Gastroesophageal sphincter (tissue), 4 donors: ENCODE measurements around the gene FHIP1A. TPM values are rescaled to one million over a fixed set of nuclear protein-coding genes. Genes with fewer than 3 reads are reported as not detected.
"Not testable (repeated sequence)": the region's sequence is repeated elsewhere in the genome, so short reads cannot be mapped to it uniquely, and the experiment has no call there.

Experiments used
- ATAC-seq: fragments of 150-250 bp; one replicate; pipeline ENCODE4 v1.9.1; 2016; ENCODE audit warnings: mild to moderate bottlenecking, moderate library complexity
- H3K27ac ChIP-seq, 4 donors: fragments of 200-600 bp; sonication (generic) in 3 of 4; 1 replicate in 3 of 4; 2 replicates in 1 of 4; pipeline ENCODE4 v1.5.1; 2016 to 2019
- H3K27me3 ChIP-seq: fragments of 200-600 bp; sonication (generic); one replicate; pipeline ENCODE4 v1.5.1; 2019
- H3K36me3 ChIP-seq, 2 donors: fragments of 200-600 bp; sonication (generic); one replicate each; pipeline ENCODE4 v1.5.1; 2019; ENCODE audit warnings: control low read depth in 1 of 2
- H3K4me1 ChIP-seq, 3 donors: fragments of 200-600 bp; sonication (generic); 1 replicate in 2 of 3; 2 replicates in 1 of 3; pipeline ENCODE4 v1.5.1; 2016 to 2019; ENCODE audit warnings: control low read depth in 2 of 3
- H3K4me3 ChIP-seq, 2 donors: fragments of 200-600 bp; sonication (generic); one replicate each; pipeline ENCODE4 v1.5.1; 2019; ENCODE audit warnings: mild to moderate bottlenecking in 1 of 2, moderate library complexity in 1 of 2
- H3K9me3 ChIP-seq, 3 donors: fragments of 200-600 bp; sonication (generic); one replicate each; pipeline ENCODE4 v1.5.1; 2017 to 2019; ENCODE audit warnings: control low read depth in 2 of 3
- EP300 ChIP-seq: sonication (generic); formaldehyde crosslinking; IDR thresholded peaks from one replicate; pipeline ENCODE4 v1.6.1; 2017; ENCODE audit warnings: antibody characterized with exemption, mild to moderate bottlenecking
- POLR2A ChIP-seq, 2 donors: fragments of 450-650 bp; IDR thresholded peaks; one replicate each; pipeline ENCODE4 v1.6.1; 2017; ENCODE audit warnings: antibody characterized with exemption in 2 of 2, mild to moderate bottlenecking in 2 of 2, moderate library complexity in 1 of 2
- POLR2AphosphoS5 ChIP-seq: sonication (generic); formaldehyde crosslinking; IDR thresholded peaks from one replicate; pipeline ENCODE4 v1.6.1; 2017; ENCODE audit warnings: antibody characterized with exemption
- WGBS, 2 donors: methylation state at CpG; one replicate each; pipeline ENCODE4 v1.1.5; 2018; ENCODE audit warnings: low coverage in 1 of 2; 5-methylcytosine and 5-hydroxymethylcytosine counted together
- total RNA-seq, 4 donors: library from RNA; depleted of rRNA; stranded (reverse); fragments of >200 nt; gene quantifications; one replicate each; pipeline ENCODE4 v1.1.0, GENCODE V29; 2016
- TF ChIP-seq, protein P1 (sequence below), 4 experiments: fragments of 200-600 bp in 2 of 4; fragments of 450-650 bp in 2 of 4; sonication (generic) in 1 of 4; IDR thresholded peaks; one replicate each; pipeline ENCODE4 v1.5.1; 2017 to 2019; ENCODE audit warnings: antibody characterized with exemption in 4 of 4, mild to moderate bottlenecking in 2 of 4, moderate library complexity in 2 of 4

Gene FHIP1A
- total RNA-seq, 4 donors from 2014 or later, result 3.3 to 19.5 (median 4.9) TPM

DNA sequence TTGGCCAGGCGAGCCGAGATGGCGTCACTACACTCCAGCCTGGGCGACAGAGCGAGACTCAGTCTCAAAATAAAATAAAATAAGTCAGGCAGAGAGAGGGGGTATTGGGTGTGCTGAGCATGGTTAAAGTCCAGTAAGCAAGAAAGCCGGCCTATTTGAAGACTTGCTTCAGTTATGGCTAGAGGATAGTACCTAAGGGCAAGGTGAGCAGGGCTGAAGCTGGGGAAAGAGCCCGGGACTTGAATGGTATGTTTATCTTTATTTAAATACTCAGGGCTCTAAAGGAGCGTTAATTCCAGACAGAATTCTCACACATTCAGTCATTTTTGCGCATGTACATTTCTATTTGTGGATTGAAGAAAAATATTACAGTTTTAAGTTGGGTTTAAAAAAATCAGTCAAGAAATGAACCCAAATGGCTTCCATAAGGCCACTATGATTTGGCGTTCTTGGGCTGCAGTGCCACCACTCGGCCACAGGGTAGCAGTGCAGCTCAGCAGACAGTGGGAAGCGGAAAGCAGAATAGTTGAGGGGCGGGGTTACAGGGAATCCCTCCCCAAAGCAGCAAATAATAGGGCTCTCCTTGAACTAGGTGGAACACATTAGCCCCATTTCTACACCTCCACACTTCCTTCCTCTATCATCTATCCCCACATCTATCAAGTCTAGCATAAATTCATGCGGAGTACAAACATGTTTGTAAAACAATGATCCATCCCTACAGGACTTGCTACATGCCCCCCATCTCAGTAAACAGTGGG is 46.4 kb upstream of the FHIP1A start:
- Histone ChIP-seq H3K36me3 (no peaks in the 10 kb centered on the region), H3K27me3 (no peaks in the 10 kb centered on the region), H3K27ac (no peak overlapping the region), H3K9me3 (no peaks in the 10 kb centered on the region), H3K4me1 (peaks cover 0 to 6% (median 0%) of the 10 kb centered on the region in 3 donors), H3K4me3 (no peak overlapping the region)
- WGBS, 2 donors, result 22 to 45% methylated on average over 8 to 13 of the region's 14 CpGs
- TF ChIP-seq EP300, result no peak
- TF ChIP-seq POLR2A (IDR thresholded peaks at IDR 0.05), result no peak
- no peak for TF ChIP-seq POLR2AphosphoS5
- TF ChIP-seq, protein P1, sequence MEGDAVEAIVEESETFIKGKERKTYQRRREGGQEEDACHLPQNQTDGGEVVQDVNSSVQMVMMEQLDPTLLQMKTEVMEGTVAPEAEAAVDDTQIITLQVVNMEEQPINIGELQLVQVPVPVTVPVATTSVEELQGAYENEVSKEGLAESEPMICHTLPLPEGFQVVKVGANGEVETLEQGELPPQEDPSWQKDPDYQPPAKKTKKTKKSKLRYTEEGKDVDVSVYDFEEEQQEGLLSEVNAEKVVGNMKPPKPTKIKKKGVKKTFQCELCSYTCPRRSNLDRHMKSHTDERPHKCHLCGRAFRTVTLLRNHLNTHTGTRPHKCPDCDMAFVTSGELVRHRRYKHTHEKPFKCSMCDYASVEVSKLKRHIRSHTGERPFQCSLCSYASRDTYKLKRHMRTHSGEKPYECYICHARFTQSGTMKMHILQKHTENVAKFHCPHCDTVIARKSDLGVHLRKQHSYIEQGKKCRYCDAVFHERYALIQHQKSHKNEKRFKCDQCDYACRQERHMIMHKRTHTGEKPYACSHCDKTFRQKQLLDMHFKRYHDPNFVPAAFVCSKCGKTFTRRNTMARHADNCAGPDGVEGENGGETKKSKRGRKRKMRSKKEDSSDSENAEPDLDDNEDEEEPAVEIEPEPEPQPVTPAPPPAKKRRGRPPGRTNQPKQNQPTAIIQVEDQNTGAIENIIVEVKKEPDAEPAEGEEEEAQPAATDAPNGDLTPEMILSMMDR (IDR thresholded peaks at IDR 0.05), result peak; percentile 94 to 97 (median 96)
- ATAC-seq, result peak; percentile 88

GRCh38 chr4:151376540-151376939 is 32.4 kb upstream of the FHIP1A start:
- no peak for ATAC-seq
- no peak for TF ChIP-seq POLR2AphosphoS5
- no peak for TF ChIP-seq EP300
- TF ChIP-seq, protein P1 (IDR thresholded peaks at IDR 0.05), result no peak
- no peak for TF ChIP-seq POLR2A (IDR thresholded peaks at IDR 0.05)
- Histone ChIP-seq H3K36me3 (no peaks in the 10 kb centered on the region), H3K4me1 (no peaks in the 10 kb centered on the region), H3K9me3 (peaks cover 0 to 4% (median 0%) of the 10 kb centered on the region in 3 donors), H3K27ac (no peak overlapping the region), H3K27me3 (no peaks in the 10 kb centered on the region), H3K4me3 (no peak overlapping the region)
- WGBS, 2 donors, result 67 to 75% methylated on average over 1 of the region's 1 CpG

- no peak overlapping the region for H3K4me3 ChIP-seq
- WGBS, 2 donors, result 88 to 95% methylated on average over 2 of the region's 2 CpGs
- no peaks in the 10 kb centered on the region for H3K27me3 ChIP-seq
- H3K4me1 ChIP-seq, result no peaks in the 10 kb centered on the region
- no peaks in the 10 kb centered on the region for H3K9me3 ChIP-seq
- ATAC-seq, result no peak
- TF ChIP-seq, protein P1 (IDR thresholded peaks at IDR 0.05), result no peak
- TF ChIP-seq EP300, result no peak
- TF ChIP-seq POLR2A (IDR thresholded peaks at IDR 0.05), result no peak
- no peak for TF ChIP-seq POLR2AphosphoS5
- H3K27ac ChIP-seq, result no peak overlapping the region
- no peaks in the 10 kb centered on the region for H3K36me3 ChIP-seq
Measured at GRCh38 chr4:151389311-151389710, 19.7 kb upstream of the FHIP1A start.

DNA sequence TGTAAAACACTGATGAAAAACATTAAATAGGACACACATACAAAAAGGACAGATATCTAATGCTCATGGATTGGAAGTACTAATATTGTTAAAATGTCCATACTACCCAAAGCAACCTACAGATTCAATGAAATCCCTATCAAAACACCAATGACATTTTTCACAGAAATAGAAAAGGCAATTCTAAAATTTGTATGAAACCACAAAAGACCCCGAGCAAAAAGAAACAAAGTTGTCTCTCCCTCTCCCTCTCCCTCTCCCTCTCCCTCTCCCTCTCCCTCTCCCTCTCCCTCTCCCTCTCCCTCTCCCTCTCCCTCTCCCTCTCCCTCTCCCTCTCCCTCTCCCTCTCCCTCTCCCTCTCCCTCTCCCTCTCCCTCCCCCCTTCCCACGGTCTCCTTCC is 19.2 kb upstream of the FHIP1A start:
- not testable (repeated sequence) for H3K36me3 ChIP-seq, H3K4me3 ChIP-seq, H3K4me1 ChIP-seq, H3K27me3 ChIP-seq, H3K27ac ChIP-seq, ATAC-seq, H3K9me3 ChIP-seq
- 64 to 67% methylated on average over 1 of the region's 2 CpGs for WGBS, 2 donors

DNA sequence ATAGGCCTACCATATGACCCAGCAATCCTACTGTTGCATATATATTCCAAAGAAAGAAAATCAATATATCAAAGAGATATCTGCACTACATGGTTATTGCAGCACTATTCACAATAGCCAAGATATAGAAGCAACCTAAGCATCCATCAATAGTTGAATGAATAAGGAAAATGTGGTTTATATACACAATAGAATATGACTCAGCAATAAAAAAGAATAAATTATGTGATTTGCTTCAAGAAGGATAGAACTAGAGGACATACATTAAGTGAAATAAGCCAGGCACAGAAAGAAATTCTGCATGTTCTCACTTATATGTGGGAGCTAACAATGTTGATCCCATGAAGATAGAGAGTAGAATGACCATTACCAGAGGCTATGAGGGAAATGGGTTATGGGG is 13.1 kb upstream of the FHIP1A start:
- Histone ChIP-seq H3K27me3 (no peaks in the 10 kb centered on the region), H3K9me3 (no peaks in the 10 kb centered on the region), H3K4me3 (no peak overlapping the region), H3K27ac (no peak overlapping the region), H3K36me3 (no peaks in the 10 kb centered on the region), H3K4me1 (no peaks in the 10 kb centered on the region)
- TF ChIP-seq POLR2AphosphoS5 (no peak), POLR2A (IDR thresholded peaks at IDR 0.05) (no peak), EP300 (no peak)
- TF ChIP-seq, protein P1 (IDR thresholded peaks at IDR 0.05), result no peak
- no peak for ATAC-seq
